ENCODE measurements around the gene SLC25A21. TPM values are rescaled to one million over a fixed set of nuclear protein-coding genes. Genes with fewer than 3 reads are reported as not detected.

The SLC25A21 gene
- total RNA-seq, 4 donors from 2014 or later, result 0.39 to 3.3 (median 1.2) TPM

DNA sequence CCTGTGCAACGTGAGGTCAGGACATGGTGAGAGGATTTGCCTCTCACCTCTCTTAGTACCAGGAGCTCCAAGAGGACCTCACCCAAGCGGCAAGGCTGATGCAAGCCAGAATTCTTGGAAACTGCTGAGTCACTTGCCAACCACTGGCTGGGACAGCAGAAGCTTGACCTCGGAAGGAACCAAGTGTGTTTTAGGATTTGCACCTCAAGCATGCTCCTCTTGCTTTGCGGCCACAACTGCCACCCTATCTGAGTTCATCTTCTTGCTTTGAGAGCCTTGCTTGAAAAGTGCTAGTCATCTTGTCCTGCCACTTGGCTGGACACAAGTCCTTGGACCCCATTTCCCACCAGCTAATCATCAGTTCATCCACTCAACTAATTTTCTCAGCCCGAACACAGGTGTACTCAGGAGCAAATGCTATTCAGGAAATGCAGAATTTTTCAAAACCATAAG, 195.8 kb downstream of the SLC25A21 start:
- H3K27me3 ChIP-seq, result no peaks in the 10 kb centered on the region
- WGBS, result 83% methylated on average over 5 of the region's 5 CpGs
- TF ChIP-seq POLR2AphosphoS5 (IDR thresholded peaks at IDR 0.05) (no peak), CTCF (IDR thresholded peaks at IDR 0.05) (no peak), EP300 (IDR thresholded peaks at IDR 0.05) (no peak), POLR2A (IDR thresholded peaks at IDR 0.05; ENCODE audit: low read depth) (no peak)
- intact Hi-C loops (cut with DNase I), result no loop called here
- H3K4me1 ChIP-seq, result peaks cover 0 to 13% (median 2%) of the 10 kb centered on the region in 4 donors
- H3K27ac ChIP-seq (replicated peaks in 1 of 4), result no peak overlapping the region
- H3K4me3 ChIP-seq, result no peak overlapping the region
- no peaks in the 10 kb centered on the region for H3K36me3 ChIP-seq
- H3K9me3 ChIP-seq, result no peaks in the 10 kb centered on the region
- no peak for DNase-seq (ENCODE audit: extremely low spot score)

- Histone ChIP-seq H3K4me1 (peaks cover 0 to 13% (median 2%) of the 10 kb centered on the region in 4 donors), H3K36me3 (no peaks in the 10 kb centered on the region), H3K27me3 (no peaks in the 10 kb centered on the region), H3K27ac (replicated peaks in 1 of 4) (no peak overlapping the region), H3K4me3 (no peak overlapping the region), H3K9me3 (no peaks in the 10 kb centered on the region)
- TF ChIP-seq POLR2AphosphoS5 (IDR thresholded peaks at IDR 0.05) (no peak), POLR2A (IDR thresholded peaks at IDR 0.05; ENCODE audit: low read depth) (no peak), EP300 (IDR thresholded peaks at IDR 0.05) (no peak), CTCF (IDR thresholded peaks at IDR 0.05) (no peak)
- 79% methylated on average over 3 of the region's 3 CpGs for WGBS
- no peak for DNase-seq (ENCODE audit: extremely low spot score)
- intact Hi-C loops (cut with DNase I), result no loop called here
Observed at GRCh38 chr14:36975834-36976233, 196.6 kb downstream of the SLC25A21 start.

DNA sequence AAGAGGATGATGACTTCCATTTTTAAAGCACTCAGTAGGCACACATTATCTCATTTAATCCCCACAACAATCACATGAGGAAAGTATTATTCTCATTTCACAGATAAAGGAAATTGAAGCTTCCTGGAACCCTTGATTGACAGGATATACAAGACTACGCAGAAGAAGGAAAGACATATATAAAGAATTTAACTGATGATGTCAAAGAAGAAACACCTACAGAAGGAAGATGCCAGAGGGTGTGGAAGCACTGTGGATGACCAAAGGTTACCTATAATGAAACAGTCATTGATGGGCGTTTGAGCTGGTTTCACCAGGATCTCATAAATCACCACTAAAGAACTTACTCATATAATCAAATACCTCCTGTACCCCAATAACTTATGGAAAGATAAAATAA, 197.4 kb downstream of the SLC25A21 start:
- Histone ChIP-seq H3K27ac (replicated peaks in 1 of 4) (no peak overlapping the region), H3K4me3 (no peak overlapping the region), H3K9me3 (no peaks in the 10 kb centered on the region), H3K36me3 (no peaks in the 10 kb centered on the region), H3K27me3 (no peaks in the 10 kb centered on the region), H3K4me1 (peaks cover 0 to 13% (median 2%) of the 10 kb centered on the region in 4 donors)
- WGBS, result 90% methylated on average over 2 of the region's 2 CpGs
- DNase-seq (ENCODE audit: extremely low spot score), result no peak
- TF ChIP-seq POLR2A (IDR thresholded peaks at IDR 0.05; ENCODE audit: low read depth) (no peak), EP300 (IDR thresholded peaks at IDR 0.05) (no peak), POLR2AphosphoS5 (IDR thresholded peaks at IDR 0.05) (no peak), CTCF (IDR thresholded peaks at IDR 0.05) (no peak)
- intact Hi-C loops (cut with DNase I), result no loop called here

DNA sequence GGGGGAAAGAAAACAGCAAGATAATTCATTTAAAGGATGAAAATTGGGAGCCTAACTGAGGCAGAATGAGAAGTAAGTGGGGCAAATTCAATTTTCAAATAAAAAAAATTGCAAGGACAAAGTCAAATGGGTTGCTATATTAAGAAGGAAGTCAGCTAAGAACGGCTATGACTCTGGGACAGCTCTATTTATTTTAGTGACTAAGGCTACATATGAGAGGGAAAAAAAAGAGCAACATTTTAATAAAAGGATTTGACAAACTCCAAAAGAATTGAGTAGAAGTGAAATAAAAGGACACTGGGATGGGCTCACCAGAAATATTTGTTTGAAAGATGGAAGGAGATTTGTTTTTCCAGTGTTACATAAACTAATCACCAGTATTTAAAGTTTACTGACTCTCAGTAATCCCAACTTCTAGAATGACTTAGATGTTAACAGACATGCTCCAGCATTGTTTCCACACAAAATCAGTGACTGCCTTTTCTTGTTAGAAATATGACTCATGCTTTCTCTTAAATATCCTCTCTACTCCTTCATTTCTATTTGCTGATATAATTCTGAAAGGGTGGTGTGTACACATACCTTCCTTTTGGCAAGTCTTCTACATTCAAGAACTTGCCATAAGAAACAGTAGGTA, 198.5 kb downstream of the SLC25A21 start:
- Histone ChIP-seq H3K4me3 (no peak overlapping the region), H3K4me1 (peaks cover 0 to 13% (median 2%) of the 10 kb centered on the region in 4 donors), H3K27me3 (no peaks in the 10 kb centered on the region), H3K36me3 (no peaks in the 10 kb centered on the region), H3K9me3 (no peaks in the 10 kb centered on the region), H3K27ac (replicated peaks in 1 of 4) (no peak overlapping the region)
- no peak for TF ChIP-seq POLR2A (IDR thresholded peaks at IDR 0.05; ENCODE audit: low read depth)
- TF ChIP-seq CTCF (IDR thresholded peaks at IDR 0.05), result no peak
- TF ChIP-seq EP300 (IDR thresholded peaks at IDR 0.05), result no peak
- TF ChIP-seq POLR2AphosphoS5 (IDR thresholded peaks at IDR 0.05), result no peak
- intact Hi-C loops (cut with DNase I), result no loop called here
- 15% methylated on average over 1 of the region's 1 CpG for WGBS
- DNase-seq (ENCODE audit: extremely low spot score), result no peak
